HuH-7.5 (cell line): ENCODE measurements around the gene ADGRL3.

ENCODE experiments used
- DNase-seq: peaks from one replicate; pipeline ENCODE4 v3.0.0; 2011; ENCODE audit warnings: low spot score

ADGRL3 gene

GRCh38 chr4:61997831-61998230 is 797.7 kb downstream of the ADGRL3 start:
- no peak for DNase-seq

- DNase-seq = no peak
Observed at GRCh38 chr4:62003695-62004094, 803.6 kb downstream of the ADGRL3 start.

GRCh38 chr4:62004881-62005280 is 804.8 kb downstream of the ADGRL3 start:
- no peak for DNase-seq

GRCh38 chr4:62006108-62006507 is 806.0 kb downstream of the ADGRL3 start:
- no peak for DNase-seq

- DNase-seq = no peak
Observed at GRCh38 chr4:62015043-62015739, 815.1 kb downstream of the ADGRL3 start.

GRCh38 chr4:62018537-62018936 is 818.4 kb downstream of the ADGRL3 start:
- DNase-seq = no peak

DNA sequence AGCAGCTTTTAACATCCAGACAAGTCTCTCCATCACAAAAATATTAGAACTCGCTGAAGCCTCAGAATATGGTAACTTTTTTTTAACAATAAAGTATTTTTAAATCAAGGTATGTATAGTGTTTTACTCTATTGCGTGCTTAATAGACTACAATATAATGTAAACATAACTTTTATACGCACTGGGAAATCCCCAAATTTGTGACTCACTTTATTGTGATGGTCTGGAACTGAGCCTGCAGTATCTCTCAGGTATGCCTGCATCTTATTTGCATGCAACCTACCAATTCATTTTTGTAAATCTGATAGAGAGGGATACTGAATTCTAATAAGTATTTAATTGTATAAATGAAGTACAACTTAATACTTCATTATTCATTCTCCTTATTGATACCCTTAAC is 823.5 kb downstream of the ADGRL3 start:
- no peak for DNase-seq

DNA sequence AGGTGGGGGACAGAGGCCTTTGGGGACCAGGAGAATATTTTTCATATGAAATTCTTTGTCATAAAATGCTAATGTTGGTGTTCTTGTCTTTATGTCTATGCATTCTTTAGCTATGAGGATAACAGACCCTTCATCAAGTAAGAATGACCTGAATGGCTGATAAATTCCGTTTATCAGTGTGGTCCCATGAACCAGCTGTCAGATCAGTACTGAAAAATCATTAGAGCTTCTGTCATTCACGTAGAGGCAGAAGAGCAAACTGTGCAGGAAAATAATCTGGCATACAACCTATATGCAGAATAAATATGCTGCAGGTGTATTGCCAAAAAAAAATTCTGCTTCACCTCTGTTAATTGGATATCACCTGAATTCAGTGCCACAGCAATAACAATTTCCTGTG is 828.6 kb downstream of the ADGRL3 start:
- no peak for DNase-seq

DNA sequence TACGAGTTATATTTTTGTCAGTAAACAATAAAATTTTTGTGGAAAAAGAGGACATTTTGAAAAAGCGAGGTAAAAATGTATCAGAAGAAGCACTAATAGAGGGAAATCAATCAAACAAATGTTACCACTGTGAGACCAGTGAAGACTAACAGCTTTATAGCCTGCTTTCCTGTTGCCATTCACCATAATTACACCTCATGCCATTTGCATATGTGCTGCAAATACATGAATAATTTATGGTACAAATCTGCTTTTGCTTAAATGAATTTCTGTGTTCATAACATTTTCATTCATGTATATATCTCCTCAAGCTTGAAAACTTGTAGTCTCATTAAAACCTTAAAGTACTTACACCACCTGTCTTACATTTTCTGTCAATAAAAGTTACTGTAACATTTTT is 830.8 kb downstream of the ADGRL3 start:
- DNase-seq = no peak

GRCh38 chr4:62037571-62037970 is 837.4 kb downstream of the ADGRL3 start:
- DNase-seq = no peak

- DNase-seq = no peak
Observed at GRCh38 chr4:62051332-62051731, 851.2 kb downstream of the ADGRL3 start.

GRCh38 chr4:62053974-62054373 is 853.8 kb downstream of the ADGRL3 start:
- DNase-seq = no peak

DNA sequence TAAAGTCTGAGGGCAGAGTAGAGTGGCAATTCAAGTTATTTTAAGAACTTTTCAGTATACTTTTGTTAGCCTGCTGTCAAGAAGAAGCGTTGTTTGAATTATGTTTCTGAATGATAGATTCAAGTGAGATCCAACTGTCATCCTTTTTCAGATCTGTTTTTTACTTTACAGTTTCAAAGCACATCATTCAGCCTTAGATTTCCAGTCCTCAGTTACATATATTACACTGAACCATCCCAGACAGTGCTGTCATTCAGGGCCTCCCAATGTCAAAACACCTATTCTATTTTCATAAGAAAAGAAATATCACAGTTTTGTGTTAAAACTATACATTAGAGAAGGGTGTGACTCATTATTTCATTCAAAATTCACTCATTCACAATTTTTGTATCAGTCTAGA is 856.9 kb downstream of the ADGRL3 start:
- DNase-seq = no peak

GRCh38 chr4:62058571-62058970 is 858.4 kb downstream of the ADGRL3 start:
- no peak for DNase-seq

DNA sequence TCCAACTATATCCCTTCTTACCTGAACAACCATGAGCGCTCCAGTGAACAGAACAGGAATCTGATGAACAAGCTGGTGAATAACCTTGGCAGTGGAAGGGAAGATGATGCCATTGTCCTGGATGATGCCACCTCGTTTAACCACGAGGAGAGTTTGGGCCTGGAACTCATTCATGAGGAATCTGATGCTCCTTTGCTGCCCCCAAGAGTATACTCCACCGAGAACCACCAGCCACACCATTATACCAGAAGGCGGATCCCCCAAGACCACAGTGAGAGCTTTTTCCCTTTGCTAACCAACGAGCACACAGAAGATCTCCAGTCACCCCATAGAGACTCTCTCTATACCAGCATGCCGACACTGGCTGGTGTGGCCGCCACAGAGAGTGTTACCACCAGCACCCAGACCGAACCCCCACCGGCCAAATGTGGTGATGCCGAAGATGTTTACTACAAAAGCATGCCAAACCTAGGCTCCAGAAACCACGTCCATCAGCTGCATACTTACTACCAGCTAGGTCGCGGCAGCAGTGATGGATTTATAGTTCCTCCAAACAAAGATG is 870.2 kb downstream of the ADGRL3 start:
- no peak for DNase-seq

DNA sequence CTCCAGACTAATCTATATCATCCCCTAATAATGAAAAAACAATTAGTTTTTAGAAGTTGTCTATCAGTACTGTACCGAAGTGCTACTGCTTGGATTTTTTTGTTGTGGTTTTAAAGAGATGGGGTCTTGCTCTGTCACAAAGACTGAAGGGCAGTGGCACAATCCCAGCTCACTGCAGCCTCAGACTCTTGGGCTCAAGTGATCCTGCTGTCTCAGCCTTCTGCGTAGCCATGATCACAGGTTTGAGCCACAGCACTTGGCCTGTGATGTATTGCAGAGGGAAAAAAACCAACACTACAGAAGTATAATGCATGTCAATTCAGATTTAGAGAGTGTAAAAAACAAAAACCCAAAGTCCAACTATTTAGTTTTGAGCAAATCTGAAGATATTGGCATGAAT is 875.0 kb downstream of the ADGRL3 start:
- no peak for DNase-seq

- no peak for DNase-seq
Observed at GRCh38 chr4:62075521-62075920, 875.4 kb downstream of the ADGRL3 start.

DNA sequence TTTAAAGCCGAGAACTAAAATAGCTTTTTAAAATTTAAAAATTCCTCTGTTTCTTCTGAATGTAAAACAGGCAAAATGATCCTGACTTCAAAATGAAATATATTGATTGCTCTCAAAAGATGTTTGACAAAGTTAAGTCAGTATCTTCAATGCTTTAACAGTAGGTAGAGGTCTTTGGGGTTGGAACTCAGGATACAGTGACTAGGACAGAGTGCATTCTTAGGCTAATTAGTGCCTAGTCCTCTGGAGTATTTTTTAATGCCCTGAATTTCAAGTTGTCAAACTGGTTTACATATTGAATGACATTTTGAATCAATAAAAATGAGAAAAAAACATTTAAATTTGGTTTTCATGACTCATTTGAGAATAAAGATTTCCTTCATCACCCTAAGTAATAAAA is 877.3 kb downstream of the ADGRL3 start:
- DNase-seq = no peak

DNA sequence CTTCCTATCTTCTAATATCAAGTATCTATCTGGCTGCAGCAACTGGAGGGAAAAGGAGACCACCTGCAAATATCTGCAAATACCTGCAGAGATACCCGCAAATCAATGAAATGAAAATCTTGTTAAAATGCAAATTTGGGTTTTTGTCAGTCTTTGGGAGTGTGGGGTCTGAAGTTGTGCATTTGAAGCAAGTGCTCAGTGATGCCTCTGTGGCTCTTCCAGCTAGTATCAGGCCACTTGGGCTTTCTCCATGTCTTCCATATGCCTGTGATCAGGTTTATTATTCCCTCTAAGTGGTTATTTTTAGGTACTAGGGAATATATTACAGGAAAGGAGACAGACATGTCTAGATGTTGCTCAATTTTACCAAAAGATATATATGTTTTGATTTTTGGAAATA is 880.3 kb downstream of the ADGRL3 start:
- no peak for DNase-seq

GRCh38 chr4:62087706-62088105 is 887.6 kb downstream of the ADGRL3 start:
- no peak for DNase-seq

DNA sequence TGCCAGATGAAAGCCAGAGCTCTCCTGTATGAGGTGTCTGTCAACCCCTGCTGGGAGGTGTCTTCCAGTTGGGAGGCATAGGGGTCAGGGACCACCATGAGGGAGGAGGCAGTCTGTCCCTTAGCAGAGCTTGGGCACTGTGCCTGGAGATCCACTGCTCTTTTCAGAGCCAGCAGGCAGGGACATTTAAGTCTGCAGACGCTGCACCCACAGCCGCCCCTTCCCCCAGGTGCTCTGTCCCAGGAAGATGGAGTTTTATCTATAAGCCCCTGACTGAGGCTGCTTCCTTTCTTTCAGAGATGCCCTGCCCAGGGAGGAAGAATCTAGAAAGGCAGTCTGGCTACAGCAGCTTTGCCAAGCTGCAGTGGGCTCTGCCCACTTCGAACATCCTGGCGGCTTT is 893.6 kb downstream of the ADGRL3 start:
- no peak for DNase-seq

GRCh38 chr4:62096881-62097280 is 896.8 kb downstream of the ADGRL3 start:
- no peak for DNase-seq

DNA sequence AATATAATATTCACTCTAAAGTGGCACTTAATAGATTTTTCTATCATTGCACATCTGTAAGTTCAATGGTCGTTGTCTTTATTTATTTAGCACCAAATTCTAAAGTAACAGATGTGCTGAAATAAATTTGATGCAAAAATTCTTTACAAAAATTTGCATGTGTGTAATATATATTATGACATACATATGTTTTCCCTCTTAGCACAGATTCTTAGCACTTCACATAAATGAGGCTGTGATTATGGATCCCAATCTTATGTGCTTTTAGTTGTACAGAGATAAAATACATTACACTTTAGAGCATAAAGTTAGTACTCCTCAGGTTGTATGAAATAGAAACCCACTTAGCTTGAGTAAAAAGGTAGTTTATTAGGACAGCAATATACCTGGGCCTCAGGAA is 915.1 kb downstream of the ADGRL3 start:
- DNase-seq = no peak

DNA sequence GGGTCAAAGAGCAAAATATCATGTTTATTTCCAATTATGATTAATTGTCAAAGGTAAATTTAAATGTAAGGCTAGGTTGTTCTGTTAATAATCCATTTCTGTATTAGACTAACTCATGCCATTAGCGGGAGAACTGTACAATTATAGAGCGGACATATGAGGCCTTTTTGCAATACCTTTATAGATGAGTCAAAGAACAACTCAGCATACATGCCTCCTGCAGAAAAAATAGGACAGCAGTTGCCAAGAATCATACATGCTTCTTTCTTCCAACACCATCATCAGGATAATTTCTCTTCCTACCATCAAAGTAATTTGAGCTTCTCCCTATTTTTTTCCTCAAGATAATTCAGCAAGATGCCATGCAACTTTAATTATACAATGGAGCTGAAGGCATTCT is 917.8 kb downstream of the ADGRL3 start:
- no peak for DNase-seq
